Neural progenitor cell (in vitro differentiated cells): Measurements from ENCODE around the gene CRB3. TPM values are rescaled to one million over a fixed set of nuclear protein-coding genes. Genes with fewer than 3 reads are reported as not detected.

ENCODE experiments used
- DNase-seq: peaks from one replicate; pipeline ENCODE4 v3.0.0-alpha.2; 2016; ENCODE audit warnings: low spot score
- H2AFZ ChIP-seq: fragments of 200-600 bp; sonication (generic); replicated peaks from 2 replicates; pipeline ENCODE4 v1.6.1; 2016; ENCODE audit warnings: antibody characterized with exemption
- H3F3A ChIP-seq: fragments of 200-600 bp; sonication (generic); 2 replicates; pipeline ENCODE4 v1.6.1; 2016; ENCODE audit warnings: antibody characterized with exemption, low read depth
- H3K27ac ChIP-seq: fragments of 200-600 bp; sonication (generic); 2 replicates; pipeline ENCODE4 v1.5.1; 2016; ENCODE audit warnings: mild to moderate bottlenecking
- H3K27me3 ChIP-seq: fragments of 200-600 bp; sonication (generic); 2 replicates; pipeline ENCODE4 v1.6.1; 2016; ENCODE audit warnings: mild to moderate bottlenecking, moderate library complexity
- H3K36me3 ChIP-seq: fragments of 200-600 bp; sonication (generic); 2 replicates; pipeline ENCODE4 v1.5.1; 2016
- H3K4me1 ChIP-seq: fragments of 200-600 bp; sonication (generic); 2 replicates; pipeline ENCODE4 v1.6.1; 2016; ENCODE audit warnings: mixed run types
- H3K4me2 ChIP-seq: fragments of 200-600 bp; sonication (generic); 2 replicates; pipeline ENCODE4 v1.6.1; 2016
- H3K4me3 ChIP-seq: fragments of 200-600 bp; sonication (generic); 2 replicates; pipeline ENCODE4 v1.5.1; 2016
- H3K79me2 ChIP-seq: fragments of 200-600 bp; sonication (generic); 2 replicates; pipeline ENCODE4 v1.6.1; 2016; ENCODE audit warnings: low read depth
- H3K9ac ChIP-seq: fragments of 200-600 bp; sonication (generic); 2 replicates; pipeline ENCODE4 v1.6.1; 2016
- H3K9me3 ChIP-seq: fragments of 200-600 bp; sonication (generic); 2 replicates; pipeline ENCODE4 v1.5.1; 2016; ENCODE audit warnings: low read depth
- H4K20me1 ChIP-seq: fragments of 200-600 bp; sonication (generic); 2 replicates; pipeline ENCODE4 v1.6.1; 2016; ENCODE audit warnings: low read depth
- H3K27ac Mint-ChIP-seq: 3 replicates; pipeline ENCODE4 v1.8.0; 2021; ENCODE audit warnings: mixed read lengths
- H3K27me3 Mint-ChIP-seq: 2 replicates; pipeline ENCODE4 v1.8.0; 2022; ENCODE audit warnings: low read depth, mild to moderate bottlenecking, inconsistent platforms, moderate library complexity, mixed read lengths; ENCODE audit not compliant: insufficient read depth
- H3K36me3 Mint-ChIP-seq: 3 replicates; pipeline ENCODE4 v1.8.0; 2021; ENCODE audit warnings: mixed read lengths
- H3K4me1 Mint-ChIP-seq: 3 replicates; pipeline ENCODE4 v1.8.0; 2021; ENCODE audit warnings: mixed read lengths
- H3K4me3 Mint-ChIP-seq: 3 replicates; pipeline ENCODE4 v1.8.0; 2021; ENCODE audit warnings: mild to moderate bottlenecking, moderate library complexity, mixed read lengths
- H3K9me3 Mint-ChIP-seq: 3 replicates; pipeline ENCODE4 v1.8.0; 2020; ENCODE audit warnings: mixed read lengths
- EZH2 ChIP-seq: fragments of 200-600 bp; sonication (generic); IDR thresholded peaks from 2 replicates; pipeline ENCODE4 v1.6.1; 2017; ENCODE audit warnings: antibody characterized with exemption, mild to moderate bottlenecking, moderate library complexity
- EZH2phosphoT487 ChIP-seq: fragments of 200-600 bp; sonication (generic); IDR thresholded peaks from 2 replicates; pipeline ENCODE4 v1.6.1; 2017; ENCODE audit warnings: antibody characterized with exemption
- total RNA-seq: library from RNA; depleted of rRNA; stranded (reverse); fragments of >200 nt; gene quantifications from 2 replicates; pipeline ENCODE4 v1.2.3, GENCODE V29; 2015; ENCODE audit warnings: low replicate concordance
- TF ChIP-seq, protein P1 (sequence below): fragments of 200-600 bp; sonication (generic); IDR thresholded peaks from 2 replicates; pipeline ENCODE4 v1.5.1; 2017; ENCODE audit warnings: antibody characterized with exemption, mild to moderate bottlenecking

Gene CRB3
- total RNA-seq, 1 donor from 2014 or later: 1.3 TPM

DNA sequence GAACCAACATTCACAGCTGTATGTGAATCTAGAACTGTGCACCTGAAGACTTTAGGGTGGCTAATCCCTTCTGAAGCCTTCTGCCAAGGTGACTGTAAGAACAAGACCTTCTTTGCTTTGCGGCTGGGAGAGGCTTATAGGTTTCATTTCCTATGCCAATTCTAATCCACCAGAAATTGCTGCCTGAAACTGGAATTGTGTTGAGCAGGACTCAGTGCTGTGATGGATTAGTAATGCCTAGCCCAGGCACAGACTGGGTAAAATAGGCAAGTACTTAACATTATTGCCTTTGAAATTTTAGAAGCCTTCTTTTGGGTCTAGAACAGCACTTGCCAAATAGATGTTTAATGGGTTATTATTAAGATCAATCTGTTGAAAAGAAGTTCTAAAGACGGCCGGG is 16.0 kb upstream of the CRB3 start:
- no peaks in the 10 kb centered on the region for H3K27me3 Mint-ChIP-seq
- no peak overlapping the region for H3K27ac Mint-ChIP-seq
- H3K36me3 ChIP-seq: no peaks in the 10 kb centered on the region
- H3K4me3 Mint-ChIP-seq: no peak overlapping the region
- H3K27ac ChIP-seq: no peak overlapping the region
- peaks cover 34% of the 10 kb centered on the region for H3K36me3 Mint-ChIP-seq
- no peak for DNase-seq
- no peaks in the 10 kb centered on the region for H3K4me1 Mint-ChIP-seq
- no peaks in the 10 kb centered on the region for H3K79me2 ChIP-seq
- no peaks in the 10 kb centered on the region for H4K20me1 ChIP-seq
- no peak overlapping the region for H3K4me2 ChIP-seq
- TF ChIP-seq, protein P1, sequence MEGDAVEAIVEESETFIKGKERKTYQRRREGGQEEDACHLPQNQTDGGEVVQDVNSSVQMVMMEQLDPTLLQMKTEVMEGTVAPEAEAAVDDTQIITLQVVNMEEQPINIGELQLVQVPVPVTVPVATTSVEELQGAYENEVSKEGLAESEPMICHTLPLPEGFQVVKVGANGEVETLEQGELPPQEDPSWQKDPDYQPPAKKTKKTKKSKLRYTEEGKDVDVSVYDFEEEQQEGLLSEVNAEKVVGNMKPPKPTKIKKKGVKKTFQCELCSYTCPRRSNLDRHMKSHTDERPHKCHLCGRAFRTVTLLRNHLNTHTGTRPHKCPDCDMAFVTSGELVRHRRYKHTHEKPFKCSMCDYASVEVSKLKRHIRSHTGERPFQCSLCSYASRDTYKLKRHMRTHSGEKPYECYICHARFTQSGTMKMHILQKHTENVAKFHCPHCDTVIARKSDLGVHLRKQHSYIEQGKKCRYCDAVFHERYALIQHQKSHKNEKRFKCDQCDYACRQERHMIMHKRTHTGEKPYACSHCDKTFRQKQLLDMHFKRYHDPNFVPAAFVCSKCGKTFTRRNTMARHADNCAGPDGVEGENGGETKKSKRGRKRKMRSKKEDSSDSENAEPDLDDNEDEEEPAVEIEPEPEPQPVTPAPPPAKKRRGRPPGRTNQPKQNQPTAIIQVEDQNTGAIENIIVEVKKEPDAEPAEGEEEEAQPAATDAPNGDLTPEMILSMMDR: no peak
- TF ChIP-seq EZH2phosphoT487 (no peak), EZH2 (no peak)
- H3K9me3 Mint-ChIP-seq: no peaks in the 10 kb centered on the region
- no peak overlapping the region for H2AFZ ChIP-seq
- no peaks in the 10 kb centered on the region for H3K4me1 ChIP-seq
- no peaks in the 10 kb centered on the region for H3F3A ChIP-seq
- no peak overlapping the region for H3K9ac ChIP-seq
- no peaks in the 10 kb centered on the region for H3K27me3 ChIP-seq
- no peaks in the 10 kb centered on the region for H3K9me3 ChIP-seq
- no peak overlapping the region for H3K4me3 ChIP-seq

DNA sequence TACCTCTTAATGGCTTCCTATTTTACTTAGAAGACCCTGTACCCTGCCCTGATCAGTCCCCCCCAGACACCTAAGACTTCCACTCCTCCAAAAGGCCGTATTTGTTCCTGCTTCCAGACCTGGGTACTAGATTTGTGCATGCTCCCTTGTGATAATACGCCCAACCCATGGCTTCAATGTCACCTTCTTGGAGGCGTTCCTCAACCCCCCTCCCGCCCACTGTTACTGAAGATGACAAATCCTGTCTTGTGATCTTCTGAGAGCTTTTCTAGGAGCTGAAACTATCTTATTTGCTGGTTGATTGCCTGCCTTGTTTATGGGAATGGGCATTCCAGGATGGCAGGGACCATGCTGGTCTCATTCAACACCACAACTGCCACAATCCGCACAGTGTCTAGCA is 13.9 kb upstream of the CRB3 start:
- Histone ChIP-seq H2AFZ (no peak overlapping the region), H3K27ac (no peak overlapping the region), H3K79me2 (no peaks in the 10 kb centered on the region), H3K36me3 (no peaks in the 10 kb centered on the region), H3K4me3 (no peak overlapping the region), H3K4me1 (no peaks in the 10 kb centered on the region), H3K27me3 (no peaks in the 10 kb centered on the region), H3K9me3 (no peaks in the 10 kb centered on the region), H3F3A (no peaks in the 10 kb centered on the region), H4K20me1 (no peaks in the 10 kb centered on the region), H3K4me2 (no peak overlapping the region), H3K9ac (no peak overlapping the region)
- peaks cover 48% of the 10 kb centered on the region for H3K36me3 Mint-ChIP-seq
- TF ChIP-seq EZH2phosphoT487 (no peak), EZH2 (no peak)
- TF ChIP-seq, protein P1: no peak
- H3K4me3 Mint-ChIP-seq: no peak overlapping the region
- H3K9me3 Mint-ChIP-seq: peaks cover 9% of the 10 kb centered on the region
- H3K27me3 Mint-ChIP-seq: no peaks in the 10 kb centered on the region
- H3K4me1 Mint-ChIP-seq: no peaks in the 10 kb centered on the region
- H3K27ac Mint-ChIP-seq: no peak overlapping the region
- no peak for DNase-seq

DNA sequence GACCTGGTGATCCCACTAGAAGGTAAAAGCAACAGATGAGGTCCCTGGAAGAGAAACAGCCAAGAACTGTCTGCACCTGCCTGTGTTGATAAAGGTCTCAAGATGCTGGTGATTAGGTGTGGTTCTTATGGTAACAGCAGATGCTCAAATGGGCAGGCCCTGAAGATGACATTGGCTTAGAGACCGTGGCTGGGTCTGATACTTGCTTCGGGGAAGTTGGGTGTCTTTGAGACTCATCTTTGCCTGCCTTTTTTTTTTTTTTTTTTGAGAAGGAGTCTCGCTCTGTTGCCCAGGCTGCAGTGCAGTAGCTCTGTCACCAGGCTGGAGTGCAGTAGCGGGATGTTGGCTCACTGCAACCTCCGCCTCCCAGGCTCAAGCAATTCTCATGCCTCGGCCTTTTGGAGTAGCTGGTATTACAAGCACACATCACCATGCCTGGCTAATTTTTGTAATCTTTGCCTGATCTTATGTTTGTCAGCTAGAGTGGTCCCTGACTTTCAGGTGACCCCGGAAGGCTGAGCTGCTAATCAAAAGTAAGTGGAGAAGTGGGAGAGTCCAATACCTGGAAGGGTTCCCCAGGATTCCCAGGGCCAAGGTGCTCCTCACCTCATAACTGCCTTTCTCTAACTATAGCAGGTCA is 12.4 kb upstream of the CRB3 start:
- Histone ChIP-seq H3K27ac (no peak overlapping the region), H3K36me3 (no peaks in the 10 kb centered on the region), H3F3A (no peaks in the 10 kb centered on the region), H3K79me2 (no peaks in the 10 kb centered on the region), H4K20me1 (no peaks in the 10 kb centered on the region), H3K4me1 (no peaks in the 10 kb centered on the region), H2AFZ (no peak overlapping the region), H3K4me2 (no peak overlapping the region), H3K9me3 (no peaks in the 10 kb centered on the region), H3K4me3 (no peak overlapping the region), H3K9ac (no peak overlapping the region), H3K27me3 (no peaks in the 10 kb centered on the region)
- H3K4me3 Mint-ChIP-seq: no peak overlapping the region
- H3K27ac Mint-ChIP-seq: no peak overlapping the region
- TF ChIP-seq EZH2phosphoT487: no peak
- TF ChIP-seq, protein P1: no peak
- TF ChIP-seq EZH2: no peak
- peaks cover 46% of the 10 kb centered on the region for H3K36me3 Mint-ChIP-seq
- H3K4me1 Mint-ChIP-seq: no peaks in the 10 kb centered on the region
- H3K9me3 Mint-ChIP-seq: peaks cover 12% of the 10 kb centered on the region
- no peak for DNase-seq
- H3K27me3 Mint-ChIP-seq: no peaks in the 10 kb centered on the region
